Breast epithelium (tissue), 4 donors: Measurements from ENCODE around the gene CNKSR3. TPM values are rescaled to one million over a fixed set of nuclear protein-coding genes. Genes with fewer than 3 reads are reported as not detected.

Source experiments
- DNase-seq, 2 donors: peaks; one replicate each; pipeline ENCODE4 v3.0.0-alpha.2; 2019; ENCODE audit warnings: low spot score in 2 of 2
- H3K27ac ChIP-seq, 2 donors: fragments of 200-600 bp; sonication (generic) in 1 of 2; one replicate each; pipeline ENCODE4 v1.5.1; 2016 to 2019; ENCODE audit warnings: mild to moderate bottlenecking in 1 of 2
- H3K27me3 ChIP-seq, 2 donors: fragments of 200-600 bp; sonication (generic) in 1 of 2; one replicate each; pipeline versions ENCODE4 v1.5.1 to v1.6.0; 2017 to 2019; ENCODE audit warnings: control low read depth in 1 of 2, mild to moderate bottlenecking in 1 of 2
- H3K36me3 ChIP-seq: fragments of 200-600 bp; one replicate; pipeline ENCODE4 v1.5.1; 2019
- H3K4me1 ChIP-seq, 2 donors: fragments of 200-600 bp; sonication (generic); one replicate each; pipeline ENCODE4 v1.5.1; 2016 to 2019; ENCODE audit warnings: control low read depth in 1 of 2
- H3K4me3 ChIP-seq, 3 donors: fragments of 200-600 bp; sonication (generic); 1 replicate in 2 of 3; 2 replicates in 1 of 3; pipeline ENCODE4 v1.5.1; 2016 to 2019; ENCODE audit warnings: mild to moderate bottlenecking in 3 of 3, moderate library complexity in 2 of 3
- H3K9me3 ChIP-seq, 2 donors: fragments of 200-600 bp; sonication (generic) in 1 of 2; one replicate each; pipeline ENCODE4 v1.5.1; 2016 to 2019; ENCODE audit warnings: control low read depth in 1 of 2
- POLR2A ChIP-seq: fragments of 450-650 bp; IDR thresholded peaks from one replicate; pipeline ENCODE4 v1.6.1; 2016; ENCODE audit warnings: antibody characterized with exemption, mild to moderate bottlenecking, moderate library complexity
- POLR2AphosphoS5 ChIP-seq, 3 donors: sonication (generic); formaldehyde crosslinking; IDR thresholded peaks; one replicate each; pipeline ENCODE4 v1.6.1; 2017; ENCODE audit warnings: antibody characterized with exemption in 3 of 3
- intact Hi-C: fragments of 100-400 bp; cut with DNase I; formaldehyde crosslinking; loops from one replicate; pipeline ENCODE4 v1.15.1; 2023; ENCODE audit warnings: low total_unique reads
- total RNA-seq, 3 donors: library from RNA; depleted of rRNA; stranded (reverse); fragments of >200 nt; gene quantifications; one replicate each; pipeline ENCODE4 v1.1.0, GENCODE V29; 2016
- TF ChIP-seq, protein P1 (sequence below), 3 donors: fragments of 450-650 bp; IDR thresholded peaks; one replicate each; pipeline ENCODE4 v1.5.1; 2016 to 2017; ENCODE audit warnings: antibody characterized with exemption in 3 of 3, mild to moderate bottlenecking in 3 of 3, moderate library complexity in 3 of 3

Gene CNKSR3
- total RNA-seq, 3 donors from 2014 or later = 2.1 to 8.6 (median 5.2) TPM

DNA sequence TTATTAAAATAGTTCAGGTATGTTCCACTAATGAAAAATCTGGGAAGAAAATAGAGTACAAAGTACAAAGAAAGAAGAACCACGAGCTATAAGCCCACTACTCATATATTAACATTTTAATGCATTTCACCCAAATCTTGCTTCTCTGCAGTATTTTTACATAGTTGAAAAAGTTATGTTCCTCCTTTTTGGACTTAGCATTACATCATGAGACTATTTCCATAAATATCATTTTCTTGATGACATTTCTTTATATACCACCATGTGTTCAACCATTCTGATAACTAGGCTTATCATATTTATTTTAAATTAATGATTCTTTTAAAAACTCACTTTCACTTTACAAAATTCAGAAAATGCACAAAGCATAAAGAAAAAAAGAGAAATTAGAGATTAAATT is 156.9 kb downstream of the CNKSR3 start:
- no peaks in the 10 kb centered on the region for H3K4me1 ChIP-seq
- no peaks in the 10 kb centered on the region for H3K36me3 ChIP-seq
- H3K9me3 ChIP-seq = no peaks in the 10 kb centered on the region
- H3K27ac ChIP-seq = no peak overlapping the region
- intact Hi-C loops = no loop called here
- TF ChIP-seq POLR2A = no peak
- no peak for TF ChIP-seq POLR2AphosphoS5 (IDR thresholded peaks at IDR 0.05)
- TF ChIP-seq, protein P1, sequence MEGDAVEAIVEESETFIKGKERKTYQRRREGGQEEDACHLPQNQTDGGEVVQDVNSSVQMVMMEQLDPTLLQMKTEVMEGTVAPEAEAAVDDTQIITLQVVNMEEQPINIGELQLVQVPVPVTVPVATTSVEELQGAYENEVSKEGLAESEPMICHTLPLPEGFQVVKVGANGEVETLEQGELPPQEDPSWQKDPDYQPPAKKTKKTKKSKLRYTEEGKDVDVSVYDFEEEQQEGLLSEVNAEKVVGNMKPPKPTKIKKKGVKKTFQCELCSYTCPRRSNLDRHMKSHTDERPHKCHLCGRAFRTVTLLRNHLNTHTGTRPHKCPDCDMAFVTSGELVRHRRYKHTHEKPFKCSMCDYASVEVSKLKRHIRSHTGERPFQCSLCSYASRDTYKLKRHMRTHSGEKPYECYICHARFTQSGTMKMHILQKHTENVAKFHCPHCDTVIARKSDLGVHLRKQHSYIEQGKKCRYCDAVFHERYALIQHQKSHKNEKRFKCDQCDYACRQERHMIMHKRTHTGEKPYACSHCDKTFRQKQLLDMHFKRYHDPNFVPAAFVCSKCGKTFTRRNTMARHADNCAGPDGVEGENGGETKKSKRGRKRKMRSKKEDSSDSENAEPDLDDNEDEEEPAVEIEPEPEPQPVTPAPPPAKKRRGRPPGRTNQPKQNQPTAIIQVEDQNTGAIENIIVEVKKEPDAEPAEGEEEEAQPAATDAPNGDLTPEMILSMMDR (IDR thresholded peaks at IDR 0.05) = no peak
- no peaks in the 10 kb centered on the region for H3K27me3 ChIP-seq
- no peak for DNase-seq
- H3K4me3 ChIP-seq = no peak overlapping the region

DNA sequence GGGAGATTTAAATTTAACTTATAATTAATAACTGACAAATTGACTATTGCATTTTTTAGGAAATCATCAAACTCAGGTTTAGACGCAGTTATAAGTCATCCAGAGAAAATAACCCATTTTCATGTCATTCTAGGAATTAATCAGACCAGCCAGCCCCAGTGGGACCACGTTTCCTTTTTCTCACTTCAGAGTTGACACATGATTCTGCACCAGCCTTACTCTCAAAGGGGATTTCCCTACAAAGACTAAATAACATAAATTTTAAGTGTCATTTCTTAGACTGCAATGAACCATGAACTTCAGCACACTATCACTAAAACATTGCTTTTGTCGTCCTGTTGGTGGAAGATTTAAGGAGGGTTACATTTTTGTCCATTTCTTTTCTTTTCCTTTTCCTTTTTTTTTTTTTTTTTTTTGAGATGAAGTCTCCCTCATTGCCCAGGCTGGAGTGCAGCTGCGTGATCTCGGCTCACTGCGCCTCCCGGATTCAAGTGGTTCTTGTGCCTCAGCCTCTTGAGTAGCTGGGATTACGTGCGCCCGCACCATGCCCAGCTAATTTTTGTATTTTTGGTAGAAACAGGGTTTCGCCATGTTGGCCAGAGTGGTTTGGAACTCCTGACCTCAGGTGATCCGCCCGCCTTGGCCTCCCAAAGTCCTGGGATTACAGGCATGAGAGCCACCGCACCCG is 157.4 kb downstream of the CNKSR3 start:
- TF ChIP-seq, protein P1 (IDR thresholded peaks at IDR 0.05) = no peak
- TF ChIP-seq POLR2A (no peak), POLR2AphosphoS5 (IDR thresholded peaks at IDR 0.05) (no peak)
- intact Hi-C loops = no loop called here
- Histone ChIP-seq H3K4me1 (no peaks in the 10 kb centered on the region), H3K4me3 (no peak overlapping the region), H3K27me3 (no peaks in the 10 kb centered on the region), H3K9me3 (no peaks in the 10 kb centered on the region), H3K36me3 (no peaks in the 10 kb centered on the region), H3K27ac (no peak overlapping the region)
- no peak for DNase-seq

DNA sequence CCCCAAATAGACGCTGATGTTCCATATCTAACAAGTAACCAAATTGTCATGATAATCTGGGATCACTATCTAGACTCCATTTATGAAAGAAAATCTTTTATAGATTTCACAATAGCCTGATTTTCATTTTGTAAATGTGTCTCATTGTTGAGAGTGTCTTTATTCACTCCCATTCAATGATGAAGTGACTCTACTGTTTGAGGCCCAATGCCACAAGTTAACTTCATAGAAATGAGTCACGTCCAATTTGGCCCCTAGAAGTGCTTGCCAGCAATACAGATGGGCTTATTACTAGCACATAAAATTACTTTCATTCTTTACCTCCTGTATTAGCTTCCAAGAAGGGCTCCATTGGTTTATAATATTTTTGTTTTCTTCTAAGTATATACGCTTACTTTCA is 160.2 kb downstream of the CNKSR3 start:
- H3K27ac ChIP-seq = no peak overlapping the region

DNA sequence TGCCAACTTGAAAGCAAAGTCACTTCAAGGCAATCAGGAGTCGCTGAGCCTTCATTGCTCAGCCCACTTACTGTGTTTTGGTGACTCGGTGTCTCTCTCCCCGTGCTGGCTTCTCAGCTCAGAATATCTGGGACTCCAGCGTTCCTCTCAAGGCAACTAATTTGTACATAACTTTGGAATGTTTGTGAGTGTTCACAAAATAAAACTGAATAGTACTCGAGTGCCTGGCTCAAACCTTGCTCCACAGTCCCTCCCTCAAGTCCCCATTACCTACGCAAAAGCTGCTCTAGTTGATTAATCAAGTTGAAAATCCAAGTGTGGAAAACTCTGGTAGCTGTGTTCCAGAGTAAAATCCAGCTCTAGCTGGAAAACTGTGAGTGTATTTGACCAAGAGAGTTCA is 162.5 kb downstream of the CNKSR3 start:
- intact Hi-C loops = no loop called here
- no peak overlapping the region for H3K4me3 ChIP-seq
- no peaks in the 10 kb centered on the region for H3K4me1 ChIP-seq
- H3K27me3 ChIP-seq = no peaks in the 10 kb centered on the region
- no peak for DNase-seq
- H3K9me3 ChIP-seq = no peaks in the 10 kb centered on the region
- H3K27ac ChIP-seq = no peak overlapping the region
- TF ChIP-seq, protein P1 (IDR thresholded peaks at IDR 0.05) = no peak
- no peak for TF ChIP-seq POLR2A
- TF ChIP-seq POLR2AphosphoS5 (IDR thresholded peaks at IDR 0.05) = no peak
- H3K36me3 ChIP-seq = no peaks in the 10 kb centered on the region

More for the DNA sequence above, 160.2 kb downstream of the CNKSR3 start:
- H3K4me1 ChIP-seq = no peaks in the 10 kb centered on the region
- no peaks in the 10 kb centered on the region for H3K27me3 ChIP-seq
- TF ChIP-seq POLR2AphosphoS5 (IDR thresholded peaks at IDR 0.05) (no peak), POLR2A (no peak)
- TF ChIP-seq, protein P1 (IDR thresholded peaks at IDR 0.05) = no peak
- intact Hi-C loops = no loop called here
- no peak for DNase-seq
- no peak overlapping the region for H3K4me3 ChIP-seq
- no peaks in the 10 kb centered on the region for H3K9me3 ChIP-seq
- H3K36me3 ChIP-seq = no peaks in the 10 kb centered on the region

DNA sequence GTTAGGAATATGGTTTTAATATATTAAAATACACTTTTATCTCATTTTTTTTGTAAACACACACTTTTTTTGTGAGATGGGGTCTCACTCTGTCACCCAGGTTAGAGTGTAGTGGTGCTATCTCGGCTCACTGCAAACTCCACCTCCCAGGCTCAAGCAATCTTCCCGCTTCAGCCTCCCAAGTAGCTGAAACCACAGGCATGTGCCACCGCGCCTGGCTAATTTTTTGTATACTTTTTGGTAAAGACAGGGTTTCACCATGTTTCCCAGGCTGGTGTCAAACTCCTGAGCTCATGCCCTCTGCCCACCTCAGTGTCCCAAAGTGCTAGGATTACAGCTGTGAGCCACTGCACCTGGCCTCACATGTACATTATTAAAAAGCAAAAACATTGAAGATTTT is 164.7 kb downstream of the CNKSR3 start:
- H3K27me3 ChIP-seq = no peaks in the 10 kb centered on the region
- intact Hi-C loops = no loop called here
- no peaks in the 10 kb centered on the region for H3K36me3 ChIP-seq
- no peak overlapping the region for H3K4me3 ChIP-seq
- H3K27ac ChIP-seq = no peak overlapping the region
- no peak for DNase-seq
- no peaks in the 10 kb centered on the region for H3K9me3 ChIP-seq
- H3K4me1 ChIP-seq = no peaks in the 10 kb centered on the region
- TF ChIP-seq, protein P1 (IDR thresholded peaks at IDR 0.05) = no peak
- TF ChIP-seq POLR2A (no peak), POLR2AphosphoS5 (IDR thresholded peaks at IDR 0.05) (no peak)
